DOHH2 (cell line): ENCODE data around the gene TNFSF12.

Experiments used
- H3F3A ChIP-seq: fragments of 200-600 bp; sonication (generic), shearing (Covaris generic); 2 replicates; pipeline ENCODE4 v1.6.0; 2016; ENCODE audit warnings: antibody characterized with exemption, mild to moderate bottlenecking; ENCODE audit not compliant: control insufficient read depth, insufficient read depth
- H3K27ac ChIP-seq: fragments of 200-600 bp; sonication (generic); 2 replicates; pipeline ENCODE4 v1.5.1; 2014; ENCODE audit warnings: low read depth, mild to moderate bottlenecking, low read length, moderate library complexity
- H3K27me3 ChIP-seq: fragments of 200-600 bp; sonication (generic); 2 replicates; pipeline ENCODE4 v1.6.1; 2014; ENCODE audit warnings: mild to moderate bottlenecking, low read length, mixed read lengths; ENCODE audit not compliant: control insufficient read depth
- H3K36me3 ChIP-seq: fragments of 200-600 bp; sonication (generic); 2 replicates; pipeline ENCODE4 v1.6.1; 2014; ENCODE audit warnings: mild to moderate bottlenecking, low read length, moderate library complexity, mixed read lengths; ENCODE audit not compliant: control insufficient read depth
- H3K4me1 ChIP-seq: fragments of 200-600 bp; sonication (generic); 2 replicates; pipeline ENCODE4 v1.6.1; 2014; ENCODE audit warnings: mild to moderate bottlenecking, low read length, mixed read lengths; ENCODE audit not compliant: control insufficient read depth
- H3K4me2 ChIP-seq: fragments of 200-600 bp; sonication (generic); 2 replicates; pipeline ENCODE4 v1.6.0; 2014; ENCODE audit warnings: mild to moderate bottlenecking, low read length, moderate library complexity
- H3K4me3 ChIP-seq: fragments of 200-600 bp; sonication (generic); 2 replicates; pipeline ENCODE4 v1.5.1; 2014; ENCODE audit warnings: mild to moderate bottlenecking, low read length, mixed read lengths
- H3K79me2 ChIP-seq: fragments of 200-600 bp; sonication (generic); 2 replicates; pipeline ENCODE4 v1.6.1; 2014; ENCODE audit warnings: mild to moderate bottlenecking, low read length, mixed read lengths; ENCODE audit not compliant: control insufficient read depth
- H3K9me2 ChIP-seq: fragments of 200-600 bp; sonication (generic); replicated peaks from 2 replicates; pipeline ENCODE4 v1.6.1; 2014; ENCODE audit warnings: mild to moderate bottlenecking, low read length, mixed read lengths; ENCODE audit not compliant: control insufficient read depth
- H3K9me3 ChIP-seq: fragments of 200-600 bp; sonication (generic); 2 replicates; pipeline ENCODE4 v1.6.1; 2014; ENCODE audit warnings: antibody characterized with exemption, low read length, mixed read lengths; ENCODE audit not compliant: control insufficient read depth, insufficient read depth
- H4K20me1 ChIP-seq: fragments of 200-600 bp; sonication (generic); 2 replicates; pipeline ENCODE4 v1.6.0; 2014; ENCODE audit warnings: low read depth, mild to moderate bottlenecking, antibody characterized with exemption, low read length, moderate library complexity; ENCODE audit not compliant: control insufficient read depth, insufficient read depth
- EZH2phosphoT487 ChIP-seq: fragments of 200-600 bp; sonication (generic); IDR thresholded peaks from 2 replicates; pipeline ENCODE4 v1.6.1; 2017; ENCODE audit warnings: borderline replicate concordance, mild to moderate bottlenecking, antibody characterized with exemption, low read length, moderate library complexity, mixed read lengths
- TF ChIP-seq, protein P1 (sequence below): fragments of 200-600 bp; sonication (generic); IDR thresholded peaks from one replicate; pipeline ENCODE4 v1.5.1; 2014; ENCODE audit warnings: antibody characterized with exemption, mild to moderate bottlenecking, low read depth, low read length; ENCODE audit not compliant: poor library complexity, severe bottlenecking

TNFSF12 gene

DNA sequence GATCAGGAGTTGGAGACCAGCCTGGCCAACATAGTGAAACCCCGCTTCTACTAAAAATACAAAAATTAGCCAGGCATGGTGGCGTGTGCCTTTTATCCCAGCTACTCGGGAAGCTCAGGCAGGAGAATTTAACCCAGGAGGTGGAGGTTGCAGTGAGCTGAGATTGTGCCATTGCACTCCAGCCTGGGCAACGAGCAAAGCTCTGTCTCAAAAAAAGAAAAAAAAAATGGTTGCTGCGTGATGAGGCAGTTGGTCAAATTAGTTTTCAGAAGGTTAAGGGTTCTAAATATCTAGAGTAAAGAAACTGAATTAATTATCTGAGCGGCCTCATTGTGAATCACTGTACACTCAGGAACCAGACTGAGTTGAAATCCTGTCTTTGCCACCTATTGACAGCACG lies 27.1 kb downstream of the TNFSF12 start:
- peaks cover 31% of the 10 kb centered on the region for H4K20me1 ChIP-seq
- peaks cover 92% of the 10 kb centered on the region for H3K36me3 ChIP-seq
- no peak overlapping the region for H3K4me3 ChIP-seq
- no peaks in the 10 kb centered on the region for H3K27me3 ChIP-seq
- H3F3A ChIP-seq, result peaks cover 80% of the 10 kb centered on the region
- H3K9me3 ChIP-seq, result no peaks in the 10 kb centered on the region
- peaks cover 73% of the 10 kb centered on the region for H3K4me1 ChIP-seq
- TF ChIP-seq EZH2phosphoT487, result no peak
- TF ChIP-seq, protein P1, sequence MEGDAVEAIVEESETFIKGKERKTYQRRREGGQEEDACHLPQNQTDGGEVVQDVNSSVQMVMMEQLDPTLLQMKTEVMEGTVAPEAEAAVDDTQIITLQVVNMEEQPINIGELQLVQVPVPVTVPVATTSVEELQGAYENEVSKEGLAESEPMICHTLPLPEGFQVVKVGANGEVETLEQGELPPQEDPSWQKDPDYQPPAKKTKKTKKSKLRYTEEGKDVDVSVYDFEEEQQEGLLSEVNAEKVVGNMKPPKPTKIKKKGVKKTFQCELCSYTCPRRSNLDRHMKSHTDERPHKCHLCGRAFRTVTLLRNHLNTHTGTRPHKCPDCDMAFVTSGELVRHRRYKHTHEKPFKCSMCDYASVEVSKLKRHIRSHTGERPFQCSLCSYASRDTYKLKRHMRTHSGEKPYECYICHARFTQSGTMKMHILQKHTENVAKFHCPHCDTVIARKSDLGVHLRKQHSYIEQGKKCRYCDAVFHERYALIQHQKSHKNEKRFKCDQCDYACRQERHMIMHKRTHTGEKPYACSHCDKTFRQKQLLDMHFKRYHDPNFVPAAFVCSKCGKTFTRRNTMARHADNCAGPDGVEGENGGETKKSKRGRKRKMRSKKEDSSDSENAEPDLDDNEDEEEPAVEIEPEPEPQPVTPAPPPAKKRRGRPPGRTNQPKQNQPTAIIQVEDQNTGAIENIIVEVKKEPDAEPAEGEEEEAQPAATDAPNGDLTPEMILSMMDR, result no peak
- no peaks in the 10 kb centered on the region for H3K9me2 ChIP-seq
- H3K79me2 ChIP-seq, result peaks cover 47% of the 10 kb centered on the region
- H3K27ac ChIP-seq, result no peak overlapping the region
- H3K4me2 ChIP-seq, result peak overlapping the region; percentile 98; the same call in 1 of the 2 replicates

DNA sequence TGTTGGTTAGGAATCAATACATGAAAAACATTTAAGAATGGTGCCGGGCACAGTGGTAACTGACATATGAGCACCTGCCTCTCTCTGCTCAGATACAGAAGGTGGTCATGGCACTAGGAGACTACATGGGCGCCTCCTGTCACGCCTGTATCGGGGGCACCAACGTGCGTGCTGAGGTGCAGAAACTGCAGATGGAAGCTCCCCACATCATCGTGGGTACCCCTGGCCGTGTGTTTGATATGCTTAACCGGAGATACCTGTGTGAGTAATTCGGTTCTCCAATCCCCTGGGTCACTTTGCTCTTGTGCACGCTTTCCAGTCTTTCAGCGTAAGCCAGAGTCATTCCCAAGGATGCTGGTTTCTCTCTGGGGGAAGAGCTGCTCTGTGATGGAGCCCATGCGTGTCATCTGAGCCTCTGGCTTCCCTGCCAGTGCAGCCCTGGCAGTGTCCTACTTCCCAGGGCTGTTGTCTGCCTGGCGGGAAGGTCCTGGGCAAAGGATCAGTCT lies 27.6 kb downstream of the TNFSF12 start:
- H3K4me3 ChIP-seq, result no peak overlapping the region
- H3K27me3 ChIP-seq, result no peaks in the 10 kb centered on the region
- no peaks in the 10 kb centered on the region for H3K9me3 ChIP-seq
- peaks cover 67% of the 10 kb centered on the region for H3K4me1 ChIP-seq
- no peak for TF ChIP-seq EZH2phosphoT487
- TF ChIP-seq, protein P1, result no peak
- H3K9me2 ChIP-seq, result no peaks in the 10 kb centered on the region
- H3F3A ChIP-seq, result peaks cover 77% of the 10 kb centered on the region
- peaks cover 43% of the 10 kb centered on the region for H3K79me2 ChIP-seq
- H3K4me2 ChIP-seq, result no peak overlapping the region; the same call in 1 of the 2 replicates
- H4K20me1 ChIP-seq, result peaks cover 31% of the 10 kb centered on the region
- no peak overlapping the region for H3K27ac ChIP-seq
- H3K36me3 ChIP-seq, result peaks cover 92% of the 10 kb centered on the region

DNA sequence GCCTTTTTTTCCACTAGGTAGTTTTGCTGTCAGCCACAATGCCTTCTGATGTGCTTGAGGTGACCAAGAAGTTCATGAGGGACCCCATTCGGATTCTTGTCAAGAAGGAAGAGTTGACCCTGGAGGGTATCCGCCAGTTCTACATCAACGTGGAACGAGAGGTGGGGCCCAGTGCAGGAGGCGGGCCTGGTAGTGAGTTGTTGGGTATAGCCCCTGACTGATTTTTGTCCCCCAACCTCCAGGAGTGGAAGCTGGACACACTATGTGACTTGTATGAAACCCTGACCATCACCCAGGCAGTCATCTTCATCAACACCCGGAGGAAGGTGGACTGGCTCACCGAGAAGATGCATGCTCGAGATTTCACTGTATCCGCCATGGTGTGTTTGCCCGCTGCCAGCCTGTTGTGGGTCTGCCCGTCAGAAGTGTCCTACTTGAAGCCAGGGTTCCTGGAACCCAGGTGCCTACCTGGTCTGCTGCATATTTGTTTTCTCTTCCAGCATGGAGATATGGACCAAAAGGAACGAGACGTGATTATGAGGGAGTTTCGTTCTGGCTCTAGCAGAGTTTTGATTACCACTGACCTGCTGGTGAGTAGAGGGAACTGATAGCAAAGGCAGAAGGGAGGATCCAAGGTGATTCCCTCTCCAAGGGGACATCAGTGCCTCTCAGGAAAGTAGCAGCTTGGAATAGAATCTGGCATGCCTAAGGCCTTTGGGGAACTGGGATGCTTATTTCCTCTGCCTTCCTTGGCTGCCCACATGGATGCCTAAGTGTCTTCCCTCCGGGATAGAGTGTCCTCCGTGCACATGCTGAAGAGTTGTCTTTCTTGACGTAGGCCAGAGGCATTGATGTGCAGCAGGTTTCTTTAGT lies 28.7 kb downstream of the TNFSF12 start:
- peaks cover 42% of the 10 kb centered on the region for H3K79me2 ChIP-seq
- H3K27me3 ChIP-seq, result no peaks in the 10 kb centered on the region
- H3K9me3 ChIP-seq, result no peaks in the 10 kb centered on the region
- H3K36me3 ChIP-seq, result peaks cover 92% of the 10 kb centered on the region
- H3K4me1 ChIP-seq, result peaks cover 70% of the 10 kb centered on the region
- no peak overlapping the region for H3K27ac ChIP-seq
- peaks cover 31% of the 10 kb centered on the region for H4K20me1 ChIP-seq
- peaks cover 77% of the 10 kb centered on the region for H3F3A ChIP-seq
- TF ChIP-seq, protein P1, result no peak
- TF ChIP-seq EZH2phosphoT487, result no peak
- H3K4me2 ChIP-seq, result no peak overlapping the region
- H3K9me2 ChIP-seq, result no peaks in the 10 kb centered on the region
- H3K4me3 ChIP-seq, result no peak overlapping the region
